ENCODE data around the gene SDHAF4. TPM values are rescaled to one million over a fixed set of nuclear protein-coding genes. Genes with fewer than 3 reads are reported as not detected.
"Not testable (repeated sequence)": the region's sequence is repeated elsewhere in the genome, so short reads cannot be mapped to it uniquely, and the experiment has no call there.

SDHAF4 gene
- total and polyA plus RNA-seq, 2 donors from 2014 or later, result 14.5 to 25.6 TPM

GRCh38 chr6:70601014-70601413, 34.3 kb downstream of the SDHAF4 start:
- Histone ChIP-seq H3K9me3 (ENCODE audit: control insufficient read depth in 2 of 3, insufficient read depth in 1 of 3, low read length in 3 of 3) (no peaks in the 10 kb centered on the region), H3K27me3 (ENCODE audit: control insufficient read depth, insufficient read depth, low read length) (no peaks in the 10 kb centered on the region), H3K9ac (ENCODE audit: low read length in 3 of 3) (no peak overlapping the region), H3K36me3 (ENCODE audit: control insufficient read depth in 2 of 3, insufficient read depth in 3 of 3, low read length in 3 of 3) (no peaks in the 10 kb centered on the region), H3K4me3 (ENCODE audit: low read length in 3 of 3) (no peak overlapping the region), H3K4me1 (ENCODE audit: control insufficient read depth in 2 of 3, insufficient read depth in 2 of 3, low read depth in 1 of 3, low read length in 3 of 3) (no peaks in the 10 kb centered on the region), H3K27ac (ENCODE audit: low read depth in 2 of 2, low read length in 2 of 2) (no peak overlapping the region)
- intact Hi-C loops (cut with DNase I), result no loop called here
- TF ChIP-seq CTCF (IDR thresholded peaks at IDR 0.05; ENCODE audit: borderline replicate concordance, extremely low read depth, insufficient read depth), result no peak
- DNase-seq (no peak), FAIRE-seq (no peak)

DNA sequence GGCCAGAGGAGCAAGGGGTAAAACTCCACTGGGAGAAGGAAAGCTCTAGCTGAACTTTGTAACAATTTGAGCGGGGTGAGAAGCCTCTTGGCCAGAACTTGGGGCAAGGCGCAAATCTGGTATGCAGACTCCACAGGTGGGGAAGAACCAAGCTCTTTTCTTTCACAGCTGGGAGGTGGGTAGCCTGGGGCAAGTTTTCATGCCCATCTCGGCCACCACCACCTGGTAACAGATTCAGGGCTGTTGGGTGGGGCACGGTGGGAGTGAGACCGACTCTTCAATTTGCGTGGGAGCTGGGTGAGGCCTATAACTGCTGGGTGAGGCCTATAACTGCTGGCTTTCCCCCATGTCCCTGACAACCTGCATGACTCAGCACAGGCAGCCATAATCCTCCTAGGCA, 37.5 kb downstream of the SDHAF4 start:
- intact Hi-C loops (cut with DNase I), result no loop called here
- no peak for FAIRE-seq

GRCh38 chr6:70607371-70607770, 40.6 kb downstream of the SDHAF4 start:
- intact Hi-C loops (cut with DNase I); DNase-seq; H3K27ac ChIP-seq (ENCODE audit: low read depth in 2 of 2, low read length in 2 of 2); H3K4me1 ChIP-seq (ENCODE audit: control insufficient read depth in 2 of 3, insufficient read depth in 2 of 3, low read depth in 1 of 3, low read length in 3 of 3); H3K9me3 ChIP-seq (ENCODE audit: control insufficient read depth in 2 of 3, insufficient read depth in 1 of 3, low read length in 3 of 3); FAIRE-seq; H3K36me3 ChIP-seq (ENCODE audit: control insufficient read depth in 2 of 3, insufficient read depth in 3 of 3, low read length in 3 of 3); H3K4me3 ChIP-seq (ENCODE audit: low read length in 3 of 3); H3K27me3 ChIP-seq (ENCODE audit: control insufficient read depth, insufficient read depth, low read length); H3K9ac ChIP-seq (ENCODE audit: low read length in 3 of 3): not testable (repeated sequence)

More for the DNA sequence above, 37.5 kb downstream of the SDHAF4 start:
- Histone ChIP-seq H3K4me1 (ENCODE audit: control insufficient read depth in 2 of 3, insufficient read depth in 2 of 3, low read depth in 1 of 3, low read length in 3 of 3) (no peaks in the 10 kb centered on the region), H3K4me3 (ENCODE audit: low read length in 3 of 3) (no peak overlapping the region), H3K27ac (ENCODE audit: low read depth in 2 of 2, low read length in 2 of 2) (no peak overlapping the region), H3K9ac (ENCODE audit: low read length in 3 of 3) (no peak overlapping the region), H3K27me3 (ENCODE audit: control insufficient read depth, insufficient read depth, low read length) (no peaks in the 10 kb centered on the region), H3K9me3 (ENCODE audit: control insufficient read depth in 2 of 3, insufficient read depth in 1 of 3, low read length in 3 of 3) (no peaks in the 10 kb centered on the region), H3K36me3 (ENCODE audit: control insufficient read depth in 2 of 3, insufficient read depth in 3 of 3, low read length in 3 of 3) (no peaks in the 10 kb centered on the region)
- no peak for DNase-seq
- no peak for TF ChIP-seq CTCF (IDR thresholded peaks at IDR 0.05; ENCODE audit: borderline replicate concordance, extremely low read depth, insufficient read depth)

- H3K9me3 ChIP-seq (ENCODE audit: control insufficient read depth in 2 of 3, insufficient read depth in 1 of 3, low read length in 3 of 3); FAIRE-seq; H3K27ac ChIP-seq (ENCODE audit: low read depth in 2 of 2, low read length in 2 of 2); H3K36me3 ChIP-seq (ENCODE audit: control insufficient read depth in 2 of 3, insufficient read depth in 3 of 3, low read length in 3 of 3); H3K27me3 ChIP-seq (ENCODE audit: control insufficient read depth, insufficient read depth, low read length); H3K4me1 ChIP-seq (ENCODE audit: control insufficient read depth in 2 of 3, insufficient read depth in 2 of 3, low read depth in 1 of 3, low read length in 3 of 3); H3K9ac ChIP-seq (ENCODE audit: low read length in 3 of 3); DNase-seq; intact Hi-C loops (cut with DNase I); H3K4me3 ChIP-seq (ENCODE audit: low read length in 3 of 3): not testable (repeated sequence)
Observed at GRCh38 chr6:70609181-70609580, 42.5 kb downstream of the SDHAF4 start.
